ENCODE results near the gene CIDEA.

DNA sequence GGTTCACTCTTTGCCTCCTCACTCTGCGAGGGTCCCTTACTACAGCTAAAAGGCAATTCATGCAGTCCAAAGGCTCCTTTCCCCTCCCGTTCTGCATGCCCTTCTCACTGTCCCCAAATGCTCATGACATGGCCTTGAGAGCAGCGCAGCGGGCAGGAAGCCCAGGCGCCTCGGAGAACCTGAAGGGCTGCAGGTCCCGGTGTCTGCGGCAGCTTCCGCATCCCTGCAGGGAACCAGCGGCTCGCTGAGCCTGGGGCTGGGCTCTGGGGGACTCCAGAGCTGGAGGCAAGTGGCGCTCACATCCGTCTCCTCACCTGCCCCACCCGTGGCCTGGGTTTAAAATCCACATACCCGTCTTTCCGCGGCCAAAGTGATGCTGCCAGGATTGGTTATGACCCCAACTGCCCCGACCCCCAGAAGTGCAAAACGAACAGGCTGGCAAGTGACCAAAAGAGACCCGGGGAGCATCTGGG, 462 bp upstream of the CIDEA start:
- TF ChIP-seq, protein P1, sequence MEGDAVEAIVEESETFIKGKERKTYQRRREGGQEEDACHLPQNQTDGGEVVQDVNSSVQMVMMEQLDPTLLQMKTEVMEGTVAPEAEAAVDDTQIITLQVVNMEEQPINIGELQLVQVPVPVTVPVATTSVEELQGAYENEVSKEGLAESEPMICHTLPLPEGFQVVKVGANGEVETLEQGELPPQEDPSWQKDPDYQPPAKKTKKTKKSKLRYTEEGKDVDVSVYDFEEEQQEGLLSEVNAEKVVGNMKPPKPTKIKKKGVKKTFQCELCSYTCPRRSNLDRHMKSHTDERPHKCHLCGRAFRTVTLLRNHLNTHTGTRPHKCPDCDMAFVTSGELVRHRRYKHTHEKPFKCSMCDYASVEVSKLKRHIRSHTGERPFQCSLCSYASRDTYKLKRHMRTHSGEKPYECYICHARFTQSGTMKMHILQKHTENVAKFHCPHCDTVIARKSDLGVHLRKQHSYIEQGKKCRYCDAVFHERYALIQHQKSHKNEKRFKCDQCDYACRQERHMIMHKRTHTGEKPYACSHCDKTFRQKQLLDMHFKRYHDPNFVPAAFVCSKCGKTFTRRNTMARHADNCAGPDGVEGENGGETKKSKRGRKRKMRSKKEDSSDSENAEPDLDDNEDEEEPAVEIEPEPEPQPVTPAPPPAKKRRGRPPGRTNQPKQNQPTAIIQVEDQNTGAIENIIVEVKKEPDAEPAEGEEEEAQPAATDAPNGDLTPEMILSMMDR (IDR thresholded peaks at IDR 0.05): no peak
- no peak for TF ChIP-seq POLR2A (IDR thresholded peaks at IDR 0.05)

Data from testis (tissue), 2 donors.